ENCODE data around the gene C1GALT1.
"Not testable (repeated sequence)": the region's sequence is repeated elsewhere in the genome, so short reads cannot be mapped to it uniquely, and the experiment has no call there.

C1GALT1 gene

GRCh38 chr7:7239346-7239745 lies 57.0 kb downstream of the C1GALT1 start:
- no peak for DNase-seq

- DNase-seq: no peak
These were observed 60.6 kb downstream of the C1GALT1 start for GRCh38 chr7:7242899-7243298.

GRCh38 chr7:7245233-7245632 lies 62.9 kb downstream of the C1GALT1 start:
- DNase-seq: not testable (repeated sequence)

GRCh38 chr7:7246223-7246622 lies 63.9 kb downstream of the C1GALT1 start:
- DNase-seq: no peak

GRCh38 chr7:7247658-7248057 lies 65.3 kb downstream of the C1GALT1 start:
- no peak for DNase-seq

GRCh38 chr7:7249814-7250213 lies 67.5 kb downstream of the C1GALT1 start:
- no peak for DNase-seq

GRCh38 chr7:7251742-7252141 lies 69.4 kb downstream of the C1GALT1 start:
- no peak for DNase-seq

- DNase-seq: no peak
These were observed 72.0 kb downstream of the C1GALT1 start for GRCh38 chr7:7254319-7254718.

GRCh38 chr7:7254908-7255307 lies 72.6 kb downstream of the C1GALT1 start:
- DNase-seq: no peak

- no peak for DNase-seq
These were observed 74.5 kb downstream of the C1GALT1 start for GRCh38 chr7:7256731-7257274.

- DNase-seq: peak in 1 of 5 donors; percentile 48
These were observed 75.8 kb downstream of the C1GALT1 start for GRCh38 chr7:7257899-7258692.

- no peak for DNase-seq
These were observed 79.5 kb downstream of the C1GALT1 start for GRCh38 chr7:7261863-7262262.

GRCh38 chr7:7263297-7264230 lies 81.2 kb downstream of the C1GALT1 start:
- DNase-seq: no peak

GRCh38 chr7:7264306-7265040 lies 82.1 kb downstream of the C1GALT1 start:
- DNase-seq: no peak

GRCh38 chr7:7265081-7266075 lies 83.0 kb downstream of the C1GALT1 start:
- DNase-seq: no peak

GRCh38 chr7:7266257-7266881 lies 84.0 kb downstream of the C1GALT1 start:
- DNase-seq: no peak

GRCh38 chr7:7271094-7271874 lies 88.9 kb downstream of the C1GALT1 start:
- no peak for DNase-seq

- no peak for DNase-seq
These were observed 90.0 kb downstream of the C1GALT1 start for GRCh38 chr7:7272294-7272693.

GRCh38 chr7:7274782-7275181 lies 92.4 kb downstream of the C1GALT1 start:
- DNase-seq: no peak

- DNase-seq: no peak
These were observed 93.8 kb downstream of the C1GALT1 start for GRCh38 chr7:7276161-7276560.
